Measurements from ENCODE around the gene DHX30. TPM values are rescaled to one million over a fixed set of nuclear protein-coding genes. Genes with fewer than 3 reads are reported as not detected.
A peak's percentile ranks its signal among the peaks of the same experiment; 100 is the strongest.

The DHX30 gene
- total and polyA plus RNA-seq, 2 of the 8 experiments (the other 6 are each of a cell fraction or from before 2014, with no cell fraction given): 82.4 to 97.9 TPM

DNA sequence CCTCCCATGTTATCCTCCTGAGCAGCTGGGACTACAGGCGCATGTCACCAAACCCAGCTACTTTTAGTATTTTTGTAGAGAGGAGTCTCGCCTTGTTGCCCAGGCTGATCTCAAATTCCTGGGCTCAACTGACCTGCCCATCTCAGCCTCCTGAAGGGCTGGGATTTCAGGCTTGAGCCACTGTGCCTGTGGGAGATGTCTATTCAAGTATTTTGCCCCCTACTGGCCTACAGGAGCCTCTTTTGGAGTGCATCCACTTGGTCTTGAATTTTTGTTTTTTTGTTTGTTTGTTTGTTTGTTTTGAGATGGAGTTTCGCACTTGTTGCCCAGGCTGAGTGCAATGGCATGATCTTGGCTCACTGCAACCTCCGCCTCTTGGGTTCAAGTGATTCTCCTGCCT, 3.2 kb upstream of the DHX30 start:
- no peak overlapping the region for H3K4me3 ChIP-seq (ENCODE audit: extremely low read depth in 1 of 4, insufficient read depth in 2 of 4, low read depth in 3 of 4, low read length in 4 of 4)
- H2BK15ac ChIP-seq (ENCODE audit: low read length): no peak overlapping the region
- no peak overlapping the region for H3K27ac ChIP-seq (ENCODE audit: low read depth, low read length)
- H2AFZ ChIP-seq (ENCODE audit: low read length): no peak overlapping the region
- no peak overlapping the region for H3K56ac ChIP-seq (replicated peaks; ENCODE audit: insufficient read length, low read depth, low read length)
- H2AK5ac ChIP-seq (ENCODE audit: low read depth, low read length): no peak overlapping the region
- H3K18ac ChIP-seq (ENCODE audit: extremely low read depth, low read length): no peak overlapping the region
- no peaks in the 10 kb centered on the region for H3K9me3 ChIP-seq (ENCODE audit: insufficient read depth in 2 of 2, low read depth in 1 of 2, low read length in 1 of 2)
- H4K20me1 ChIP-seq (replicated peaks in 1 of 2; ENCODE audit: control insufficient read depth in 1 of 2, insufficient read depth in 2 of 2, low read length in 2 of 2): no peaks in the 10 kb centered on the region
- ChIA-PET POLR2A (ENCODE audit: partially characterized antibody) (interaction anchor here (0.7 kb wide), 1 partner anchor 19 kb away, joined by 3 read pairs; no protein-coding TSS in a partner anchor), CTCF (ENCODE audit: partially characterized antibody) (interaction anchor here (0.8 to 1.0 kb wide), 2 partner anchors 17 to 69 kb away, joined by 3 read pairs; no protein-coding TSS in a partner anchor)
- no peaks in the 10 kb centered on the region for H3K27me3 ChIP-seq (replicated peaks in 1 of 4; ENCODE audit: control insufficient read depth in 3 of 4, extremely low read depth in 1 of 4, insufficient read depth in 3 of 4, low read length in 3 of 4)
- H3K9ac ChIP-seq (replicated peaks in 1 of 4; ENCODE audit: extremely low read depth in 1 of 4, low read depth in 3 of 4, low read length in 3 of 4): no peak overlapping the region
- peaks cover 0 to 4% (median 2%) of the 10 kb centered on the region in 4 experiments; a peak in 3 of 7 replicates for H3K4me1 ChIP-seq (replicated peaks in 1 of 4; ENCODE audit: control insufficient read depth in 3 of 4, insufficient read depth in 4 of 4, low read length in 3 of 4)
- H4K91ac ChIP-seq (replicated peaks; ENCODE audit: insufficient read length, low read length): no peak overlapping the region
- no peak overlapping the region for H2BK5ac ChIP-seq (ENCODE audit: low read depth, low read length)
- H3K79me1 ChIP-seq (ENCODE audit: low read depth, low read length): 0 out of 2 replicates have a peak, but pooled peaks cover 2% of the 10 kb centered on the region
- H2BK20ac ChIP-seq (ENCODE audit: low read length): no peak overlapping the region
- TF ChIP-seq ASH2L (IDR thresholded peaks at IDR 0.05; ENCODE audit: low read length) (no peak), POLR2A (IDR thresholded peaks at IDR 0.05; ENCODE audit: control extremely low read depth in 1 of 2, low read depth in 2 of 2, low read length in 2 of 2) (no peak), JUND (IDR thresholded peaks at IDR 0.05; ENCODE audit: low read length) (no peak), TEAD4 (IDR thresholded peaks at IDR 0.05; ENCODE audit: low read depth, low read length) (peak; percentile 59; the same call in 1 of the 2 replicates), RAD21 (IDR thresholded peaks at IDR 0.05 in 1 of 2, conservative IDR thresholded peaks at IDR 0.05 in 1 of 2; ENCODE audit: low read depth in 2 of 2, low read length in 2 of 2) (peak in 1 of 2 experiments; percentile 23; a peak in 2 of 4 replicates), CEBPB (IDR thresholded peaks at IDR 0.05; ENCODE audit: low read depth, low read length) (no peak), TAF7 (optimal IDR thresholded peaks at IDR 0.05; ENCODE audit: borderline replicate concordance, low read depth, low read length) (no peak), KDM5A (IDR thresholded peaks at IDR 0.05; ENCODE audit: low read length) (no peak)
- TF ChIP-seq, protein P1, sequence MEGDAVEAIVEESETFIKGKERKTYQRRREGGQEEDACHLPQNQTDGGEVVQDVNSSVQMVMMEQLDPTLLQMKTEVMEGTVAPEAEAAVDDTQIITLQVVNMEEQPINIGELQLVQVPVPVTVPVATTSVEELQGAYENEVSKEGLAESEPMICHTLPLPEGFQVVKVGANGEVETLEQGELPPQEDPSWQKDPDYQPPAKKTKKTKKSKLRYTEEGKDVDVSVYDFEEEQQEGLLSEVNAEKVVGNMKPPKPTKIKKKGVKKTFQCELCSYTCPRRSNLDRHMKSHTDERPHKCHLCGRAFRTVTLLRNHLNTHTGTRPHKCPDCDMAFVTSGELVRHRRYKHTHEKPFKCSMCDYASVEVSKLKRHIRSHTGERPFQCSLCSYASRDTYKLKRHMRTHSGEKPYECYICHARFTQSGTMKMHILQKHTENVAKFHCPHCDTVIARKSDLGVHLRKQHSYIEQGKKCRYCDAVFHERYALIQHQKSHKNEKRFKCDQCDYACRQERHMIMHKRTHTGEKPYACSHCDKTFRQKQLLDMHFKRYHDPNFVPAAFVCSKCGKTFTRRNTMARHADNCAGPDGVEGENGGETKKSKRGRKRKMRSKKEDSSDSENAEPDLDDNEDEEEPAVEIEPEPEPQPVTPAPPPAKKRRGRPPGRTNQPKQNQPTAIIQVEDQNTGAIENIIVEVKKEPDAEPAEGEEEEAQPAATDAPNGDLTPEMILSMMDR (IDR thresholded peaks at IDR 0.05; ENCODE audit: control extremely low read depth in 1 of 3, insufficient read depth in 1 of 3, low read depth in 1 of 3, low read length in 3 of 3): peak in 2 of 3 experiments; percentile 34 to 66; a peak in 2 of 4 replicates
- DNase-seq (ENCODE audit: low read depth in 1 of 2, low spot score in 2 of 2) (no peak), FAIRE-seq (no peak)
- H2BK12ac ChIP-seq (ENCODE audit: low read depth, low read length): no peak overlapping the region
- H4K8ac ChIP-seq (ENCODE audit: extremely low read depth, insufficient read depth, low read length): no peak overlapping the region
- H3K14ac ChIP-seq (ENCODE audit: insufficient read length): no peak overlapping the region
- no peak overlapping the region for H3K23ac ChIP-seq (ENCODE audit: insufficient read length)
- H2BK120ac ChIP-seq (replicated peaks; ENCODE audit: low read depth, low read length): no peak overlapping the region
- H3K4me2 ChIP-seq (ENCODE audit: insufficient read depth in 1 of 2, low read depth in 2 of 2, low read length in 2 of 2): no peak overlapping the region
- H4K5ac ChIP-seq (ENCODE audit: insufficient read length, low read depth, low read length): no peak overlapping the region
- 89% methylated on average over 4 of the region's 4 CpGs; no CpG with 5 or more reads in 1 of the 2 experiments for WGBS, 2 experiments (ENCODE audit: extremely low coverage in 1 of 2, insufficient coverage in 1 of 2, insufficient read length in 1 of 2, insufficient replicate concordance in 2 of 2, low coverage in 1 of 2, low lambda C conversion rate in 2 of 2, missing lambda C conversion rate in 1 of 2)
- H3K36me3 ChIP-seq (ENCODE audit: control insufficient read depth in 2 of 4, insufficient read depth in 4 of 4, low read length in 3 of 4): no peaks in the 10 kb centered on the region
- peaks cover 8% of the 10 kb centered on the region for H3K23me2 ChIP-seq (ENCODE audit: low read depth, low read length)
- H3K4ac ChIP-seq (replicated peaks; ENCODE audit: insufficient read length, low read depth, low read length): no peak overlapping the region
- peaks cover 0 to 14% of the 10 kb centered on the region in 2 experiments; a peak in 2 of 4 replicates for H3K79me2 ChIP-seq (ENCODE audit: control insufficient read depth in 1 of 2, insufficient read depth in 2 of 2, low read length in 2 of 2)
